ENCODE measurements around the gene SAMD15.
"Not testable (repeated sequence)": the region's sequence is repeated elsewhere in the genome, so short reads cannot be mapped to it uniquely, and the experiment has no call there.

Gene SAMD15

GRCh38 chr14:77376771-77377501 lies at the start of gene SAMD15, which contains the start of gene TMED8:
Gene SAMD15 (plus strand): TSS chr14:77377379. CDS start chr14:77377419, 40 bp downstream.
Gene TMED8 (minus strand): TSS chr14:77377094. CDS start chr14:77377053, 41 bp downstream.
- peak within 1 kb of the TSS; percentile 91 for H3K4me3 Mint-ChIP-seq

GRCh38 chr14:77329872-77330271 lies 47.3 kb upstream of the SAMD15 start:
- H3K27me3 Mint-ChIP-seq, result no peaks in the 10 kb centered on the region
- H3K4me1 Mint-ChIP-seq, result no peaks in the 10 kb centered on the region
- no peak overlapping the region for H3K4me3 Mint-ChIP-seq
- no peak overlapping the region for H3K27ac Mint-ChIP-seq
- H3K9me3 Mint-ChIP-seq, result no peaks in the 10 kb centered on the region
- no peaks in the 10 kb centered on the region for H3K36me3 Mint-ChIP-seq

More at GRCh38 chr14:77376771-77377501, at the start of gene SAMD15, which contains the start of gene TMED8:
- Mint-ChIP-seq H3K9me3 (no peaks in the 10 kb centered on the region), H3K4me1 (peaks cover 37% of the 10 kb centered on the region), H3K27ac (peak within 1 kb of the TSS; percentile 81), H3K27me3 (no peaks in the 10 kb centered on the region), H3K36me3 (peaks cover 3% of the 10 kb centered on the region)

DNA sequence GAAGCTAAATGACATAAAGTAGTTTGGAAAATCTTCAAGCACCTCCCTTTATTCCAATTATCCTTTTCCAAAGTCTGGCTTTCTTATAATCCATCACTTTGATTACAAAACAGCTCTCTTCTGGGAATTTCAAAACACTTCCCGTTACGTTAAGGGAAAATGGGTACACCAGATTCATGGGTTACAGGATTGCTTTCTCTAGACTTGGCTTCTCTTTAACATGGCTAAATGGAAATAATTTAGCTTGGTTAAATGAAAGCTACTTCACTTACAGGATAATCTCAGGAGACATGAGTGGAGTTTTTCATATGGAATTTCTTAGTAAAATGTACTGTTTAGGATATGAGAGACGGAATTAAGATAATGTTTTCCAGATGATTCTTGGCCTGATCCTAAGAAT lies 41.6 kb upstream of the SAMD15 start:
- Mint-ChIP-seq H3K36me3 (peaks cover 2% of the 10 kb centered on the region), H3K27ac (no peak overlapping the region), H3K4me1 (no peaks in the 10 kb centered on the region), H3K27me3 (no peaks in the 10 kb centered on the region), H3K4me3 (no peak overlapping the region), H3K9me3 (no peaks in the 10 kb centered on the region)

DNA sequence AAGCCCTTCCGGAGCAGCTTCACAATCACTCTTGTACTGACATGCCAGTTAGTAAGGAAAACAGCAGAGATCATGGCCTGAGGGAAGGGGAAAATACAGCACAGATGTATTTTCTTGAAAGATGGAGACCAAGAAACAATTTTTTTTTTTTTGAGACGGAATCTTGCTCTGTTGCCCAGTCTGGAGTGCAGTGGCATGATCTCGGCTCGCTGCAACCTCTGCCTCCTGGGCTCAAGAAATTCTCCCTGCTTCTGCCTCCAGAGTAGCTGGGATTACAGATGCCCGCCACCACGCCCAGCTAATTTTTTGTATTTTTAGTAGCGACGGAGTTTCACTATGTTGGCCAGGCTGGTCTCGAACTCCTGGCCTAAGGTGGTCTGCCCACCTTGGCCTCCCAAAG lies 39.9 kb upstream of the SAMD15 start:
- H3K9me3 Mint-ChIP-seq, H3K27me3 Mint-ChIP-seq, H3K4me3 Mint-ChIP-seq, H3K4me1 Mint-ChIP-seq, H3K36me3 Mint-ChIP-seq, H3K27ac Mint-ChIP-seq: not testable (repeated sequence)

- H3K4me1 Mint-ChIP-seq, result no peaks in the 10 kb centered on the region
- H3K27me3 Mint-ChIP-seq, result no peaks in the 10 kb centered on the region
- peaks cover 10% of the 10 kb centered on the region for H3K36me3 Mint-ChIP-seq
- no peak overlapping the region for H3K4me3 Mint-ChIP-seq
- no peaks in the 10 kb centered on the region for H3K9me3 Mint-ChIP-seq
- H3K27ac Mint-ChIP-seq, result no peak overlapping the region
These were observed 39.3 kb upstream of the SAMD15 start for GRCh38 chr14:77337880-77338279.

DNA sequence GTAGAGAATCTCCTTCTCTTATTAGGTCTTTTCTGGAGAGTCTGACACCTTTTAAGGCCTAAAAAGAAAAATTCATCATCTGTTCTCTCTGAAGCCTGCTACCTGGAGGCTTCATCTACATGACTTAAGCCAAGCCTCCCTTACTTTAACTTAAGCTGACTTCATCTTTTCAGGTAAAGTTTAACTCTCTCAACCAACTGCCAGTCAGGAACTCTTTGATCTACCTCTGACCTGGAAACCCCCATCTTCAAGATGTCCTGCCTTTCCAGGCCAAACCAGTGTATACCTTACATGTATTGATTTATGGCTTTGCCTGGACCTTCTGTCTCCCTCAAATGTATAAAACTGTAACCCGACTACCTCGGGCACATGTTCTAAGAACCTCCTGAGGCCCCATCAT lies 38.9 kb upstream of the SAMD15 start:
- Mint-ChIP-seq H3K27ac (no peak overlapping the region), H3K4me1 (no peaks in the 10 kb centered on the region), H3K36me3 (peaks cover 12% of the 10 kb centered on the region), H3K9me3 (no peaks in the 10 kb centered on the region), H3K27me3 (no peaks in the 10 kb centered on the region), H3K4me3 (no peak overlapping the region)

DNA sequence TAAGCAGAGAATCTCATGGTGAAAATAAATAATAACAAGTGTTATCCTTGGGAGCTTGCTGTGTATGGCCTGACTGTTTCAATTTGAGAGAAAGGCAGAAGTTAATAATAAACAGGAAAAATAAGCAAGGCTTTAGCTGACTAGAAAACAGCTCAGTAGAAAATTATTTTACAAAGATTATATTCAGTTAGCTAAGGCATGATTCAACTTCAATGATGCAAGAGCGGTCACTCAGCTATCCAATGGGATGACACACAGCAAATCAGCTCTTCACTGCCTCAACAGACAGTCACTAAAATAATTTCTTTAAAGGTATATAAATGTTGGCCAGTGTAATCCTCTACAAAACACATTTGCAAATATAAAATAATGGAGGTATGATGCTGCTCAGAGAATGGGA lies 37.8 kb upstream of the SAMD15 start:
- Mint-ChIP-seq H3K27me3 (no peaks in the 10 kb centered on the region), H3K9me3 (no peaks in the 10 kb centered on the region), H3K27ac (no peak overlapping the region), H3K4me1 (no peaks in the 10 kb centered on the region), H3K36me3 (peaks cover 12% of the 10 kb centered on the region), H3K4me3 (no peak overlapping the region)

- H3K4me3 Mint-ChIP-seq, result no peak overlapping the region
- no peak overlapping the region for H3K27ac Mint-ChIP-seq
- H3K9me3 Mint-ChIP-seq, result no peaks in the 10 kb centered on the region
- H3K4me1 Mint-ChIP-seq, result no peaks in the 10 kb centered on the region
- peaks cover 12% of the 10 kb centered on the region for H3K36me3 Mint-ChIP-seq
- no peaks in the 10 kb centered on the region for H3K27me3 Mint-ChIP-seq
These were observed 36.8 kb upstream of the SAMD15 start for GRCh38 chr14:77340389-77340788.

DNA sequence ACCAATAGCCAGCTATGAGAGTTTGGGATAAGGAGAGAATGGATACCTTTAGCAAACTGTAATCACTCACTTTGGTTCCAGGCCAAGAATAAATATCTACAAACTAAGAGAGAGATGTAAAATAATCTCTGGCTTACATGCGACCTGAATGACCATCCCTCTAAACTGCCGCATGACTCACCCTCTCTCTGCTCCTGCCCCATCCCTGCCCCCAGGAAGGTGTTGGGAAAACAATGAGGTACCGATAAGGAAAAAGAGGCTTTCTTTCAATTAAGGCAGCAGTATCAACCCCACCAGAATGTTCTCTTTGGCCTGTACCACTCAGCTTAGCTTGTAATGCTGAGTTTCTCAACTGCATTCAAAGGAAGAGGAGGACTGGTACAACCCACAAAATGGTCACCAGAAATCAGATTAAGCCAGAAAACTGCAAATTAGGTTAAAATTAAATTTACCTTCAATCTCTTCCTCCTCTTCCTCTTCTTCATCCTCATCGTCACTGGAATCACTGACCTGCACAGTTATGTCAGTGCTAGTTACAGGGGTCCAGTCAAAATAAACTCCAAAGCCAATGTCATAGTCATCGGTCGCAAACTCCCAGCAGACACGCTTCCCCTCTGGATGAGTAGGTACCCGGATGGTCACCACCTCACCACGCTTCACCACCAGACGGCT lies 34.3 kb upstream of the SAMD15 start:
- no peaks in the 10 kb centered on the region for H3K4me1 Mint-ChIP-seq
- no peak overlapping the region for H3K27ac Mint-ChIP-seq
- no peaks in the 10 kb centered on the region for H3K9me3 Mint-ChIP-seq
- no peaks in the 10 kb centered on the region for H3K27me3 Mint-ChIP-seq
- H3K36me3 Mint-ChIP-seq, result peaks cover 10% of the 10 kb centered on the region
- no peak overlapping the region for H3K4me3 Mint-ChIP-seq

DNA sequence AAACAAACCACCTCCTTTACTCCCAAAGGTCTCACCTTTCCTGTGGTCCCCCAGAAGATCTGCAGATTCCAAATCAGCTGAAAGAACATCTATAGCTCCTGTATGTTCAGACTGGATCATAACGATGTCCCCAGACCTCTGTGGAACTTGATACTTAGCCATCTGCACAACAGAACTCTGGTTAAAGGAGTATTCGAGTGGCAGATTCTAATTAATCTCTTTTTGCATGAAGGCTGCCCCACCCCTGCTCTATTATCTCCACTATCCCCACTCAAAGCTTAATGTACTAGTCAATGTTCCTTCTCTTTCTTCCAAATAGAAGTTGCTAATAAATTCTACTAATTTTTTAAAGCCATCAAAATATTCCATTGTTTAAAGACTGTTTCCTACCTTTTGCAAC lies 33.5 kb upstream of the SAMD15 start:
- Mint-ChIP-seq H3K4me3 (no peak overlapping the region), H3K4me1 (no peaks in the 10 kb centered on the region), H3K9me3 (no peaks in the 10 kb centered on the region), H3K27me3 (no peaks in the 10 kb centered on the region), H3K36me3 (peaks cover 10% of the 10 kb centered on the region), H3K27ac (no peak overlapping the region)

DNA sequence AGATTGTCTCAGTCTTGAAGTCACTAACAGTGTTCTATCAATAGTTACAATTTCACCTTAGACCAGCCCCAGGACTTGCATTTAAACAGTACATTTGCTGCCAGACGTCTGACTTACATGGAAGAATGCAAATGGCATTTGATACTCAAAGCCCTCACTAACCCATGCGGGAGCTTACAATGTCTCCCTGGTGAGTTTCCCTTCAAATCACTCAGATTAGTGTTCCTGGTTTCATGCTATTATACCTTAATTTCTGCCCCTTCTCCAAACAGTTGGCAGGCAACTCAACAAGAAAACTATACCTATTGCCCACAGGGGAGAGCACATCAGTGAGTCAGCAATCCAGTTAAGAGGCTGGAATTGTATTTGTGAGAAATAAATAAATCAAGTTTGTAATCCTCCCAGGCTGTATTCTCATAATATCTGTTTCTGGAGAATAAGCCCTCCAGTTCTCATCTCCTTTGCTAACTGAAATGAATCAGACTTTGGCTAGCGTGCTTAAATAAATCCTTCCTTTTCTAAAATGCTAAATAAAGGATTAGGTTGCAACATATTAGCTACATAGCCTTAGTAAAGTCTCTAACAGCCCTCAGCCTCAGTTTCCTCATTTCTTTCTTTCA lies 32.7 kb upstream of the SAMD15 start:
- Mint-ChIP-seq H3K4me1 (no peaks in the 10 kb centered on the region), H3K4me3 (no peak overlapping the region), H3K27ac (no peak overlapping the region), H3K36me3 (peaks cover 12% of the 10 kb centered on the region), H3K27me3 (no peaks in the 10 kb centered on the region), H3K9me3 (no peaks in the 10 kb centered on the region)

DNA sequence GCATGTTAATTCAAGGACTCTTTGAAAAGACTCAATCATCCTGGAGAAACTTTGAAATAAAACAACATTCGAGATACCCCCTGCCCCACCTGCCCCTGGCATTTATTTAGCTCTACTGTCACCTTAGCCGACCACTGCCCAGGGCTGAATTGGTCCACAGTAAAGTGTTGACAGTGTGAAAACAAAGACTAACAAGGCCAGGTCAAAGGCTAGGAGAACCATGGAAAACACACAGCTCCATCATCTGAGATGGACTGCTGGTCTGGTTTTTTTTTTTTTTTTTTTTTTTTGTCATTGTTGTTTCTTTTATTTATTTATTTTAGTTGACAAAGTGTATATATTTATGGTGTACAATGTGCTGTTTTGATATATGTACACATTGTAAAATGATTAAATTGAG lies 30.7 kb upstream of the SAMD15 start:
- H3K27ac Mint-ChIP-seq, result no peak overlapping the region
- H3K27me3 Mint-ChIP-seq, result no peaks in the 10 kb centered on the region
- no peak overlapping the region for H3K4me3 Mint-ChIP-seq
- no peaks in the 10 kb centered on the region for H3K9me3 Mint-ChIP-seq
- peaks cover 10% of the 10 kb centered on the region for H3K36me3 Mint-ChIP-seq
- H3K4me1 Mint-ChIP-seq, result no peaks in the 10 kb centered on the region

DNA sequence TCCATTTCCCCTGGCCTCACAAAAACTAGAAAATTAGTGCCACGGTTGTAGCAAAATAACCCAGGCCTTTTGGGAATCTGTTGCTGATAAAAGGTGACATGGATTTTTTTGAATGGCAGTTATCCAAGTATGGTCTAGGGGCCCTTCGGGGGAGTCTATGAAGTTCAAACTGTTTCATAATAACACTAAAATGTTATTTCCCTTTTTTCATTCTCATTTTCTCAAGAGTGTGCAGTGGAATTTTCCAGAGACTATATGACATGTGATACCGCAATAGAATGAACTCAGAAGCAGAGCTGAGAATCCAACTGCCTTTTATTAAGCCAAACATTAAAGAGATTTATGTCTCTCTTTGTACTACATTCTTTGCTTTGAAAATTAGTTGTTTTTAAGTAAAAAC lies 29.4 kb upstream of the SAMD15 start:
- no peak overlapping the region for H3K4me3 Mint-ChIP-seq
- peaks cover 9% of the 10 kb centered on the region for H3K36me3 Mint-ChIP-seq
- H3K4me1 Mint-ChIP-seq, result no peaks in the 10 kb centered on the region
- H3K9me3 Mint-ChIP-seq, result no peaks in the 10 kb centered on the region
- H3K27me3 Mint-ChIP-seq, result no peaks in the 10 kb centered on the region
- H3K27ac Mint-ChIP-seq, result no peak overlapping the region

DNA sequence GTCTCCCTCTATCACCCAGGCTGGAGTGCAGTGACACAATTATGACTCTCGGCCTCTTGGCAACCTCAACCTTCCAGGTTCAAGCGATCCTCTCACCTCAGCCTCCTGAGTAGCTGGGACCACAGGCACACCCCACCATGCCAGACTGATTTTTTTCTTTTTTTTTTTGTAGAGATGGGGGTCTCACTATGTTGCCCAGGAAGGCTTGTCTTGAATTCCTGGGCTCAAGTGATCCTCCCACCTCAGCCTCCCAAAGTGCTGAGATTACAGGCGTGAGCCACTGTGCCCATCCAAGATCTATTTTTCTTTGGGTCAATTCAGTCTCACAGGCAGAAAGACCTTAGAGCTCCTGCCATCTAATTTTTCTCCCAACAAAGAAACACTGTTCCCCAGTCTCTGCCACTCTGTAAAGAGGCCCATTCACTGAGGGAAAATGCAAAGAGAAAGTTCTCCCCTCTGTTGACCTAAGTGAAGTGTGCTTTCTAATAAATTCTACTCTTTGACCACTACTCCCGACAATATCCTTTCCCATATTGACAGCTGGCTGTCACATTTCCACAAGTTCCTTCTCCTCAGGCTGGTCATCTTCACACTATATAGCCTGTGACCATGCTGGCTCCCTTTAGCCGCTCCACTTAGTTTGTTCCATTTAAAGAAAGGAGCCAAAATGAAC lies 23.6 kb upstream of the SAMD15 start:
- no peaks in the 10 kb centered on the region for H3K27me3 Mint-ChIP-seq
- no peaks in the 10 kb centered on the region for H3K9me3 Mint-ChIP-seq
- H3K27ac Mint-ChIP-seq, result no peak overlapping the region
- H3K4me1 Mint-ChIP-seq, result no peaks in the 10 kb centered on the region
- H3K36me3 Mint-ChIP-seq, result peaks cover 7% of the 10 kb centered on the region
- no peak overlapping the region for H3K4me3 Mint-ChIP-seq

GRCh38 chr14:77355811-77356210 lies 21.4 kb upstream of the SAMD15 start:
- H3K4me3 Mint-ChIP-seq, result no peak overlapping the region
- peaks cover 1% of the 10 kb centered on the region for H3K36me3 Mint-ChIP-seq
- H3K27ac Mint-ChIP-seq, result peak overlapping the region; percentile 3
- H3K9me3 Mint-ChIP-seq, result no peaks in the 10 kb centered on the region
- H3K4me1 Mint-ChIP-seq, result no peaks in the 10 kb centered on the region
- H3K27me3 Mint-ChIP-seq, result no peaks in the 10 kb centered on the region

GRCh38 chr14:77356899-77357298 lies 20.3 kb upstream of the SAMD15 start:
- Mint-ChIP-seq H3K27ac (no peak overlapping the region), H3K36me3 (peaks cover 3% of the 10 kb centered on the region), H3K9me3 (no peaks in the 10 kb centered on the region), H3K4me1 (no peaks in the 10 kb centered on the region), H3K4me3 (no peak overlapping the region), H3K27me3 (no peaks in the 10 kb centered on the region)
